Erythroblast (primary cell): ENCODE results near the gene MSI2.

ENCODE experiments used
- DNase-seq, 2 experiments: peaks; one replicate each; lab custom pipeline; 2025; lab: John Stamatoyannopoulos, UW
- GATA1 ChIP-seq: IDR thresholded peaks from 2 replicates; pipeline ENCODE4 v1.6.1; 2011; ENCODE audit warnings: low read depth, mild to moderate bottlenecking, control low read depth, low read length, moderate library complexity
- POLR2A ChIP-seq: IDR thresholded peaks from 2 replicates; pipeline ENCODE4 v1.6.1; 2011; ENCODE audit warnings: mild to moderate bottlenecking, low read length

Gene MSI2

GRCh38 chr17:57315061-57316015 lies 59.0 kb downstream of the MSI2 start:
- no peak for DNase-seq
- TF ChIP-seq GATA1, result no peak
- TF ChIP-seq POLR2A, result no peak

- TF ChIP-seq GATA1, result no peak
- TF ChIP-seq POLR2A, result no peak
- no peak for DNase-seq
These were observed 60.0 kb downstream of the MSI2 start for GRCh38 chr17:57316361-57316760.

GRCh38 chr17:57317079-57317478 lies 60.8 kb downstream of the MSI2 start:
- no peak for DNase-seq
- TF ChIP-seq GATA1, result no peak
- no peak for TF ChIP-seq POLR2A

GRCh38 chr17:57318913-57319312 lies 62.6 kb downstream of the MSI2 start:
- DNase-seq, result no peak
- TF ChIP-seq GATA1, result no peak
- no peak for TF ChIP-seq POLR2A

DNA sequence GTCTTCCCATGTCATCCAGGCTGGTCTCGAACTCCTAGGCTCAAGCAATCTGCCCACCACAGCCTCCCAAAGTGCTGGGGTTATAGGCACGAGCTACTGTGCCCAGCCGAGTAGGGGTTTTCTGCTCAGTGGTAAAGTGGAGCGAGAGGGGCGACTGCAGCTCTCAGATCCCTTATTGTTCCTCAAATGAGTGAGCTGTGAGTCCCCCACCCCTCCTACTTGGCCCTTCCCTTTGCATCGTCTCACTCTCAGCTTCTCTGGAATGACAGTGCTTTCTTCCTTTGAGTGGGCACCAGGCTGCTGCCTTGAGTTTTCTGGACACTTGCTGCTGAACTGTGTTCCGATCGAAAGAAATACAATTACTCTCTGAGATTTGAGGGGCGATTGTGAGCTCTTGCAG lies 63.5 kb downstream of the MSI2 start:
- TF ChIP-seq GATA1 (no peak), POLR2A (no peak)
- DNase-seq, result no peak

GRCh38 chr17:57323391-57323790 lies 67.1 kb downstream of the MSI2 start:
- TF ChIP-seq GATA1 (no peak), POLR2A (no peak)
- no peak for DNase-seq

DNA sequence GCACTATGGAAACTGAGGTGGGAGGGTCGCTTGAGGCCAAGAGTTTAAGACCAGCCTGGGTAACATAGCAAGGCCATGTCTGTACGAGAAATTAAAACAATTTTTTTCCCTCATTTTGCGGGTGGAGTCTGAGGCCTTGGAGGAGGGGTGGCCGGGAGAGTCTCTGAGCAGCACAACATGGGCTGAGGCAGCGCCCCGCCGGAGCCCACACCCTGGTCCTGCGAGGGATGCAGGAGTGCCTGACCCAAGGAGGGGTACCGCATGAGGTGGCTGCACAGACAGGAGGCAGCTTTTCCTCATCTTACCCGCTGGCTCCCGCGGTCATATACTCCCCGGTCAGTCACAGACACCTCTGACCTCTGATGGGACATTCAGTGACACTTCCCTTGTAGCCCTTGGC lies 67.7 kb downstream of the MSI2 start:
- no peak for DNase-seq
- TF ChIP-seq POLR2A (no peak), GATA1 (no peak)

- DNase-seq, result no peak
- TF ChIP-seq POLR2A, result no peak
These were observed 68.3 kb downstream of the MSI2 start for GRCh38 chr17:57324631-57325030.

DNA sequence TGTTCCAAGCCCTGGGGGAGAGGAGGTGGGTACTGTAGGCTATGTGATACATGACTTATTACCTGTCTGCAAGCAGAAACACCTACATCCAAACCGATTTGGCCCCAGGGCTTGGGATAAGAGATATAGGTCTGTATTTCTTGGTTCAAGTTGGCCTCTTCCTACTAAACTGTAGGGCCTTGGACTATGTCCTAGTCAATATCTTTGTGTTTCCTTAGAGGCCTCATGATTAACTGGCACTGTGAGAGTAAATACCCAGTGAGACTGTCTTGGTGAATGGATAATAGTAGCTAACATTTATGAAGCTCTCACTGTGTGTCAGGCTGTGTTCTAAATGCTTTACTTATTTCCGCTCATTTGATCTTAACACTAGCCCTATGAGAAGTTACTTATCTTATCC lies 70.0 kb downstream of the MSI2 start:
- no peak for DNase-seq
- TF ChIP-seq GATA1, result no peak
- no peak for TF ChIP-seq POLR2A

- no peak for TF ChIP-seq POLR2A
- TF ChIP-seq GATA1, result no peak
- DNase-seq, result no peak
These were observed 70.4 kb downstream of the MSI2 start for GRCh38 chr17:57326764-57327163.

GRCh38 chr17:57327176-57327970 lies 71.0 kb downstream of the MSI2 start:
- TF ChIP-seq POLR2A, result no peak
- TF ChIP-seq GATA1, result no peak
- no peak for DNase-seq

DNA sequence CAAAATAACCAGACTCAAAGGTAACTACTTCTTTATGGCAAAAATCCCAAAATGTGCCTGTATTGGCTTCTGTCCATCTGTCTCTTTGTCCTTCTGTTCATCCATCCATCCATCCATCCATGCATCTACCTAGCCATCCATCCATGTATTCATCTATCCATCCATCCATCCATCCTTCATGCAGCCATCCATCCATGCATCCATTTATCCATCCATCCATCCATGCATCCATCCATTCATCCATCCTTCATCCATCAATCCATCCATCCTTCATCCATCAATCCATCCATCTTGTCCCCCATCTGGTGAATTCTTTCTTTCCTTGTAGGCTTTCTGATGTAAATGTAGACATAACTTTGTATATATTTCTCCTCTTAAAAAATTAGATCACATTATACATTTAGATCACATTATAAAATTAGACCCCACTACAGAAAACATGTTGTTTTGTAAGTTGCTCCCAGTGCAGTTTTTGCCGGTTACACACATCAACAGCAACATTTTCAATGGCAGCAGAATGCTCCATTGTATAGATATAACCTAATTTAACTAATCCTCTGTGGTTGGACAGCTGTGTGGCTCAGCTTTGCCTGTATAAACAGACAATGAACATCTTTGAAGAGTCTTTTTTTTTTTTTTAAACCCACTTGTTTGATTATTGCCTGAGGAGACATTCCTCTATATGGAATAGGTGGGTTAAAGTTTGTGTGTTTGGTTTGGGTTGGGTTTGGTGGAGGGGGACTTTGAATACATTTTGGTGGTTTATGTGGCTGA lies 72.0 kb downstream of the MSI2 start:
- TF ChIP-seq GATA1, result no peak
- TF ChIP-seq POLR2A, result no peak
- no peak for DNase-seq

DNA sequence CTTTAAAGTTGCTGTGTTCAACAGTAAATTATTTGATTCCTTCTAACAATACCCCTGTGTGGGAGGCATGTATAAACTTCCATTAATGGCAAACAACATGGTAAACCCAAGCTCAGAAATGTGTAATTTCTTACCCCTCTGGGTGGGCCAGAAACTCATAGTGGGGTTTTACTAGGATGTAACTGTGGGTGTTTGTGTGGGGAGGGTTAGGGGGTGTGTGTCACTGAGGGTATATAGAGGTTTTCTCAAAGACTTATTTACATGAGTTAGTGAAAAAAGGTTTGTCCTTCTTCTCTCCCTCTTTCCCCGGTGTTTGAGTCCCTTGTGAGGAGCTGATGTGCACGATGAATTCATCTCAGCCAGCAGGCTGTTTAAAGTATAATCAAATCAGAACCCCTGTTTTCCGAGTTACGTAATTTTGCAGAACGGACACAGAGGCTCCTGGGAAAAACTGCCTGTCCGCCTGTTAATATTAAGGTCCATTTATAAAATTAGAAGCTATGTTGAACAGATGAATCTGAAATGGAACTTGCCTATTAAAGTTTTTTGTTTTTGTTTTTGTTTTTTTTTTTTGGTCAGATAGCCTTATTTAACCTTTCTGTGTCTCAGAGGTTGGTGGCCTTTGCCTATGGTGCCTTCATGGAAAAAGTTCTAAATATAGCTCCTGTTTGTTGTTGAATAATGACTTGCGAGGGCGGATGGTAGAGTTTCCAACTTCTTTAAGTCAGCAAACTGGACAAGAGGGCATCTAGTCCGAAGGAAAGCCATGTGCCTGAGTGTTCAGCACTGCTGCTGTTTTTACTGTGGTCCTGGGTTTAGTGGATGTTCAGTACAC lies 73.3 kb downstream of the MSI2 start:
- TF ChIP-seq POLR2A (no peak), GATA1 (no peak)
- DNase-seq, result no peak

- TF ChIP-seq GATA1 (no peak), POLR2A (no peak)
- DNase-seq, result no peak
These were observed 74.3 kb downstream of the MSI2 start for GRCh38 chr17:57330587-57330986.
